T follicular helper cell (primary cell): ENCODE results near the gene PLIN1.
A peak's percentile ranks its signal among the peaks of the same experiment; 100 is the strongest.

Experiments used
- DNase-seq: peaks from one replicate; pipeline ENCODE4 v3.0.0-alpha.2; 2020; ENCODE audit warnings: low read depth

Gene PLIN1

GRCh38 chr15:89652666-89653065 is 26.5 kb downstream of the PLIN1 start:
- DNase-seq, result no peak

- DNase-seq, result no peak
Observed at GRCh38 chr15:89652131-89652530, 27.0 kb downstream of the PLIN1 start.

DNA sequence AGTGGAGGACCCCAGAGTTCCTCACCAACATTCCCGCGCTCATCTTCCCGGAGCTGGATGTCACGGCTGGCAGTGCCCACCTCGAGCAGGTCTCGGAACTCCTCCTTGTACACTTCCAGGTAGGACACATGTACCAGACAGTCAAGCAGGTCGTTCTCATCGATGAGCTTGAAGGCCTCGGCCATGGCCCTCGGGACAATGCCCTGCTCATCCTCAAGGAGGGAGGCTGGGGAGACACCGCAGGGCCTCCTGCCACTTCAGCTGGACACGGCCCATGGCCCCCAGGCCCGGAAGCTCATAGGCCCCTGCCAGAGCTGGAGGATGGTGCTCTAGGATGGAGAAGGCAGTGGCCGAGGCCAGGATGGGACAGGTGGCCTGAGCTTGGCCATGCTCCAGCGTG is 29.5 kb downstream of the PLIN1 start:
- no peak for DNase-seq

DNA sequence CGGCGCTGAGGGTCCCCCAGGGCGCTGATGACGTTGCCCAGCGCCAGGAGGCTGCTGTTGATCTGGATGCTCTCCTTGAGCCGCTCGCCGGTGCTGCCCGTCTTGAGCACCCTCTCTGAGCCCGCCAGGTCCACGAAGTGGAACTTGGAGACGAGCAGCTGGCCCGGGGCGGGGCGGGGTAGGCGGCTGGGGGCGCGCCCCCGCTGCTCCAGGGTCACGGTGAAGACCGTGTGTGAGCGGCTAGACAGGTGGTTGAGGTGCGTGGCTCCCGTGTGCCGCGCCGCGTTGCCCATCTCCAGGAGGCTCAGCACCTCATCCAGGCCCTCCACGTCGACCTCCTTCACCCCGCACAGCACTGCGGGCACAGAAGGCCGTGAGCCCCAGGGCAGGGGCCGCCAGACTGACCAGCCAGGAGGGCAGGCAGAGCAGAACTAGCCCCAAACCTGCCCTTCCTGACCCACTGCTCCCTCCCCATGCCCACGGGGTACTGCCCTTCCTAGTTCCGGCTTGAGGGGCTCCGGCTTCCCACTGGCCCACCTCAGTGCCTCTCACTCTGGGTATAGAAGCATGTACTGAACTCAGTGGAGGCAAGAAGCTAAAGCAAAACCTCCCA is 30.0 kb downstream of the PLIN1 start:
- DNase-seq, result no peak

- no peak for DNase-seq
Observed at GRCh38 chr15:89648106-89649012, 30.8 kb downstream of the PLIN1 start.

DNA sequence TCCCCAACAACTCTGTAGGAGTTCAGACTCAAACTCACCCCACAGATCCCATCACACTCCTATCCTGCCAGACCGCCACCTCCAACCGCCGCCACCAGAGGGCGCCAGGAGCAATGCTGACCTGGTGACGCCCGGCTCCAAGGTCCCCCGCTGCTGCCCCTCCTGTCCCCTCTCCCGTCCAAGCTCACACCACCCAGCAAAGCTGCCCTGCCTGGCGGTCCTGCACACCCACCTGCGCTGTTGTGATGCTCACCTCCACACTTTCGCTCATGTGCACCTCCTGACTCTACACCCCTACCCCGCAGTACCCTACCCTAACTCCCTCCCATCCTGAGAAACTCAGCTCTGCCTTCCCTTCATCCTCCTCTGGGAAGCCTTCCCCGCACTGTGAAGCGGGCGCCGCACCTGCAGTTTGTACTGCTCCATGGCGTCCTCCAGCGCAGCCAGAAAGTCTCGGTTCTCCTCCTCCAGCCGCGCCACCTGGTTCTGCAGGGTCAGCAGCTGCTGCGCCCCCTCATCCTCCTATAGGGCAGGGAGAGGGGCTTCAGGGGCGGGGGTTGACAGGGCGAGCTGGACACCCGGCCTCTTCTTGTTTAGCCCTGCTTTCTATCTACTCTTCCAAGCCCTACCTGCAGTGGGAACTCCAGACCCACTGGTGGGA is 31.8 kb downstream of the PLIN1 start:
- peak; percentile 30 for DNase-seq

DNA sequence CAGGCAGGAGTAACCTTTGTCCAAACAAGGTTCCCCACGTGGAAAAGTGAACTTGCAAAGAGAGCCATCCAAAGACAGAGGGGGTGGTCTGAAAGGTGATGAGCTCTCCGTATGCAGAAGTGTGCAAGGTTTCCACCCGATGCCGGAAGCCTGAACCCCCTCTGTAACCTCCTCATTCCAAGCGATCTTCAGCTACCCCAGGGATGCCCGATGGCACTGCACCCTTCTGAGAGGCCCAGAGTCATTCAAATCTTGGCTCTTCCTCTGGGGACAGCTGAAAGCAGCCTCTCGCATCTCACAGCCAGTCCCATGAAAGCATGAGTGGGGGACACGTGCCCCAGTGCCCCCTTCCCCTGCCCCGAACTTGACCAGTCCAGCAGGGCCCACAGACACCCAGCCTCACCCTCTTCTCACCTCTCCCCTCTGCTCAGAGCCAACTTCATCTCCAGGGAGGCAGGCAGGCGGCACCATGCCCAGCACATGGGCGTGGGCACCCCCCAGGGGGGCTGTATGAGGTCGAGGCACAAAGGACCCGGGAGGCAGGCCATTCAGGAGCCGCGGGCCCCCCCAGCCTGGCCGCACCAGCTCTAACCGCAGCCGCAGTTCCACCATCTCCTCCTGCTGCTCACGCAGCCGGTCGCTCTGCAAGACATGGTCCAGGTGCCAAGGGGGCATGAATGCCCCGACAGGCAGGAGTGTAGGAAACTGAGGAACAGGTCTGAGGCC is 32.6 kb downstream of the PLIN1 start:
- no peak for DNase-seq

DNA sequence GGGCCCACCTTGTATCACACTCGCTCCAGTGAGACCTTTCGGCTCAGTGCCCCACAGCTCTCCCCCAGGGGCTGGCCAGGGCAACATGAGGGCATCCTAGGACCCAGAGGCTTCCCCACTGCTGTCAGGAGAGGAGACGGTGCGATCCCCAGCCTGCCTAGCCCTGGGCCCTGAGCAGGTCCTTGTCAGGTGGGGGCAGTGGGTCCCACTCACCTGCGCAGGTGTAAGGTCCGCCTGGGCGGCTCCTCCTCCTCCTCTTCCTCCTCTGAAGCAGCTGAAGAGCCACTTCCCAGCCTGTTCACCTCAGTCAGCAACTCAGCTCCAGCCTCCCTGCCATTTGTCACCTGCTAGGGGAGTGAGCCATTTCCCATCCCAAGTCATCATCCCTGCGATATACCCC is 33.5 kb downstream of the PLIN1 start:
- DNase-seq, result no peak

DNA sequence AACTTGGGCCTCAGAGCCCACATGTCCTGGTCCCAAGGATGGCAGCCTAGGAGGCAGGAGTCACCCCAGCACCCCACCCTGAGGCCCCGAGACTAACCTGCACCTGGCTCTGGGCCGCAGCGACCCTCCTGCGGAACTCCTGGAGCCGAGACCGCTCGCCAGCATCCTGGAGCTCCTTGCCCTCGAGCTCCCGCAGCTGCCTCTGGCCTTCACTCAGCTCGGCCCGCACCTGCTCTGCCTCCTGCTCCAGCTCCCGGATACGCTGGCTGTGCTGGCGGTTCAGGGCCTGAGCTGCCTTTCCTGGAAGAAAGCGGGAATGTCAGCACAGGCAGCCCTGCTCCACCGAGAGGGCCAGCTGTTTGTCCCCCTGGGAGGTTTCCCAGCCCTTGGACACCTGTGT is 37.1 kb downstream of the PLIN1 start:
- no peak for DNase-seq

DNA sequence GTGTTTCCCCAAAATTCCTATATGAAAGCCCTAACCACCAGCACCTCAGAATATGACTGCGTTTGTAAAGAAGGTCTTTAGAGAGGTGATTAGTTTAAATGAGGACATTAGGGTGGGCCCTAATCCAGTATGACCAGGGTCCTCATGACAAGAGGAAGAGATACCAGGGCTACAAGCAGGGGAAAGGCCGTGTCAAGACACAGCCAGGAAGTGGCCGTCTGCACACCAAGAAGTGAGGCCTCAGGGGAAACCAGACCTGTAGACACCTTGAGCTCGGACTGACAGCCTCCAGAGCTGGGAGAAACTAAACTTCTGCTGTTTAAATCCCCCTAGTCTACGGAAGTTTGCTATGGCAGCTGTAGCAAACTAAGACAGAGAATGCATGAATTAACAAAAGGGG is 38.1 kb downstream of the PLIN1 start:
- DNase-seq, result no peak

DNA sequence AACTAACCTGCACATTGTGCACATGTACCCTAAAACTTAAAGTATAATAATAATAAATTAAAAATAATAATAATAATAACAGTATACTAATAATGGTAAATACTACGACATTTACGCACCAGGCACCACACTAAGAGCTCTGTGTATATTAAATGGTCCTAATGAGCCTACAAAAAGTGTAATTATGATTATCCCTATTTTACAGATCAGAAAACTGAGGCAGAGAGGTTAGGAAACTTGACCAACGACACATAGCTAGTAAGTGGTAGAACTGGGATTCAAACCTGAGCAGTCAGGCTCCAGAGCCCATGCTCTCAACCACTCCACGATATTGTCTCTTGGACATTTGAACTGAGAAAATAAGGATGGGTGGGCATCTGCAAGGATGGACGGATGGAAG is 38.9 kb downstream of the PLIN1 start:
- no peak for DNase-seq

GRCh38 chr15:89633585-89633984 is 45.6 kb downstream of the PLIN1 start:
- no peak for DNase-seq

GRCh38 chr15:89632563-89633430 is 46.4 kb downstream of the PLIN1 start:
- DNase-seq, result no peak

GRCh38 chr15:89631902-89632264 is 47.3 kb downstream of the PLIN1 start:
- no peak for DNase-seq

DNA sequence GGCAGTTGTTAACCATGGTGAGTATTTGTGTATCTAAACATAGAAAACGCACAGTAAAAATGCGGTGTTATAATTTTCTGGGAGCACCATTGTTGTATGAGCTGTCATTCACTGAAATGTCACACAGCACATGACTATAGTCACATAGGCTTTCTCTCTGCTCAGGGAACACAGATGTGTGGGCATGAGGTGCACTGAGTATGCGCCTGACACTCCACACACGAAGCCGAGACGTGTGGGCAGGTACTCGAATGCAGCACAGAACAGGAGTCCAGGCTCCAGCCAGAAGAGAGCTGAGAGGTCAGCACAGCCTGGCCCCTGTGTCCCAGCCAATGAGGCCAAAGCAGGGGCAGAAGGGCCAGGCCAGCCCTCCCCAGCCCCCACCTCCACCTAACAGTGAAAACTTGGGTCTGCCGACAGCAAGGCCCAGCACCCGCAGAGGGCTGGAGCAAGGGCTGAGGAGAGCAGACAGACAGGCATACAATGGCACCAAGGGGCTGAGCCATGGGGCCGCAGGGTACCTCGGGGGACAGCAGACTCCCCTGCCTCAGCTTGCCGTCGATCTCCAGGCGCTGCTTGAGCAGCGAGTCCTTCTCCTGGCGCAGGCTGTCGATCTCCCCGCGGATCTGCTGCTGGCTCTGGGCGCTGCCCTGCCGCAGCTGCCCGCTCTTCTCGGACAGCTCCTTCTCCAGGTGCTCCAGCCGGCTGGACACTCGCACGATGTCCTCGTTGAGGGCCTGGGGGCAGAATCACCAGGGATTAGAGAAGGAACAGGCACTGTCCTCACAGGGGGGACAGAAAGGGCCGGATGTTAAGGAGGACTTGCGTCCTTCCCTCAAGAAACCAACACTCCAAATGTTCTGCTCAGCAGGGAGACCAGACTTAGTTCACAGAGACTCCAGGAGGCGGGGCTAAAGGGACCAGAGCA is 47.9 kb downstream of the PLIN1 start:
- DNase-seq, result no peak

- DNase-seq, result no peak
Observed at GRCh38 chr15:89630260-89630659, 48.9 kb downstream of the PLIN1 start.

- DNase-seq, result no peak
Observed at GRCh38 chr15:89629829-89630228, 49.3 kb downstream of the PLIN1 start.

DNA sequence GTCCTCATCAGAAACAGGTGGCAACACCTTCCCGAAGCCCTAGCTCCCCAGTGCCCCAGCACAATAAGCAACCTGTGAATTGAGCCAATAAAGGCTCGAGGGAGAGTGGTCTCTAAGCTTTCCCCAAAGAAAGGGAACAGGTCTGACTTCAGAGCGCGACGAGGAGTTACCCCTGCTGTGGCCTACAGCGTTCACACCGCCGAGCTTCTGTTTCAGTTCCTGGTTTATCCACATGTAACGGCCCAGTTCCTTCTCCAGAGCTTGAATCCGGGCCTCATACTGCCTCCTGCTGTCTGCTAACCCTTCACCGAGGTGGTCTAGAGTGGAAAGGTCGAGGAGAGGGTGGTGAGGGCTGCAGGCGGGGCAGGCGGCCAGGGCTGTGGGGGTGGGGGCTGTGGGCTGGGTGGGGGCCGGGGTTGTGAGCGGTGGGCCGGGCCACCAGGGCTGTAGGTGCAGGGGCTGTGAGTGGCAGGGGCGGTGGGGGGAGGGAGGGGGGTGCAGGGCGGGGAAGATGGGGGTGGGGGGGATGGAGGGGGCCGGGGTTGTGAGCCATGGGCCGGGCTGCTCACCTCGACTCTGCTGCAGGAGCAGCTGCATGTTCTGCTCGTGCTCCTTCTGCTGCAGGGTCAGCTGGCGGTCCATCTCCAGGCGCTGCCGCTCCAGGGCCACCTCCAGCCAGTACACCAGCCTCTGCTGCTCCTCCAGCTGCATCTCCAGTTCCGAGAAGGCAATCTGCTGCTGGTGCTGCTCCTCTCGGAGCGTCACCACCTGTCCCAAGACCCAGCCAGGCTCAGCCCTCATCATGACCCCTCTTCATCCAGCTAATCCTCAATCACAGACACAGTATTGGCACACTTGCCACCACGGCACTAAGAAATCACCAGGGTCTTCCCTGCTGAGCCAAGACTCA is 50.1 kb downstream of the PLIN1 start:
- no peak for DNase-seq

GRCh38 chr15:89628301-89628700 is 50.9 kb downstream of the PLIN1 start:
- DNase-seq, result no peak
